HEK293T (cell line): ENCODE results near the gene PDSS2.

Experiments used
- FOXA1 ChIP-seq: fragments of 450-650 bp; IDR thresholded peaks from 2 replicates; pipeline ENCODE4 v1.6.1; 2016; ENCODE audit warnings: mild to moderate bottlenecking
- LEF1 ChIP-seq: fragments of 450-650 bp; IDR thresholded peaks from 2 replicates; pipeline ENCODE4 v1.6.1; 2017; ENCODE audit warnings: mild to moderate bottlenecking, borderline replicate concordance

DNA sequence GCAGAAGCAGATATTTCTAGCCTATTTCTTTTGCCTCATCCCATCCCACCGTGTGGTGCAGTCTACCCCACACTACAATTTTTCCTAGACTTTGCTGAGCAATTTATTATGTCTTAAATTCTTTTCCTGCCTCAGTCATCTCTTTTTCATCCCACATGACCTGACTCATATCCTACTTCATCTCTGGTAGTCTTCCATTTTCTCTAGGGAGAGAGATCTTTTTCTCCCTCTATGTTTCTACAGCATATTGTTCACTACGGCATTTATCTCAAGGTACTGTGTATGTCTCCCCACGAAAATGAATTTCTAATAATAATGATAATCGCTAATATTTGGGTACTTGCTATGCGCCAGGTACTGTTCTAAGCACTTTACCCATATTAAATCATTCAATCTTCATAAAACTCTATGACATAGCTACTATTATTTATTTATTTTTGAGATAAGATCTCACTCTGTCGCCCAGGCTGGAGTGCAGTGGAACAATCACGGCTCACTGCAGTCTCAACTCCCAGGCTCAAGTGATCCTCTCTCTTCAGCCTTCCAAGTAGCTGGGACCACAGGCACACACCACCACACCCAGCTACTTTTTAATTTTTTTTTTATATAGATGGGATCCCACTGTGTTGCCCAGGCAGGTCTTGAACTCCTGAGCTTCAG, 15.6 kb downstream of the PDSS2 start:
- no peak for TF ChIP-seq FOXA1
- no peak for TF ChIP-seq LEF1
